ENCODE measurements around the gene SMURF1.
A peak's percentile ranks its signal among the peaks of the same experiment; 100 is the strongest.

SMURF1 gene

GRCh38 chr7:99124236-99124635 is 19.7 kb downstream of the SMURF1 start:
- peaks cover 90% of the 10 kb centered on the region for H4K20me1 ChIP-seq
- peaks cover 56% of the 10 kb centered on the region for H3K4me1 ChIP-seq
- H3K4me3 ChIP-seq, result no peak overlapping the region
- H3K9ac ChIP-seq, result no peak overlapping the region
- no peak overlapping the region; the same call in 1 of the 2 replicates for H3K27ac ChIP-seq
- no peaks in the 10 kb centered on the region for H3K27me3 ChIP-seq
- no peaks in the 10 kb centered on the region; the same call in 1 of the 2 replicates for H3K9me3 ChIP-seq
- peaks cover 22% of the 10 kb centered on the region for H3K36me3 ChIP-seq
- TF ChIP-seq Cebpa-rat (IDR thresholded peaks at IDR 0.05), result no peak
- H3K4me2 ChIP-seq, result peak overlapping the region; percentile 65

- no peak for TF ChIP-seq Cebpa-rat (IDR thresholded peaks at IDR 0.05)
- peaks cover 85% of the 10 kb centered on the region for H4K20me1 ChIP-seq
- no peak overlapping the region for H3K4me3 ChIP-seq
- H3K36me3 ChIP-seq, result peaks cover 28% of the 10 kb centered on the region
- peak overlapping the region; percentile 65 for H3K4me2 ChIP-seq
- H3K4me1 ChIP-seq, result peaks cover 57% of the 10 kb centered on the region
- H3K27ac ChIP-seq, result peak overlapping the region; percentile 59
- H3K9me3 ChIP-seq, result no peaks in the 10 kb centered on the region; the same call in 1 of the 2 replicates
- no peaks in the 10 kb centered on the region for H3K27me3 ChIP-seq
- H3K9ac ChIP-seq, result no peak overlapping the region
Observed at GRCh38 chr7:99123571-99124033, 20.3 kb downstream of the SMURF1 start.

GRCh38 chr7:99122762-99123161 is 21.1 kb downstream of the SMURF1 start:
- no peak overlapping the region for H3K9ac ChIP-seq
- H3K36me3 ChIP-seq, result peaks cover 37% of the 10 kb centered on the region
- H3K9me3 ChIP-seq, result peaks cover 8% of the 10 kb centered on the region; the same call in 1 of the 2 replicates
- peaks cover 57% of the 10 kb centered on the region for H3K4me1 ChIP-seq
- H3K4me3 ChIP-seq, result no peak overlapping the region
- peaks cover 77% of the 10 kb centered on the region for H4K20me1 ChIP-seq
- H3K4me2 ChIP-seq, result no peak overlapping the region
- no peaks in the 10 kb centered on the region for H3K27me3 ChIP-seq
- TF ChIP-seq Cebpa-rat (IDR thresholded peaks at IDR 0.05), result no peak
- H3K27ac ChIP-seq, result no peak overlapping the region

- peaks cover 20% of the 10 kb centered on the region for H3K9me3 ChIP-seq
- no peak for TF ChIP-seq Cebpa-rat (IDR thresholded peaks at IDR 0.05)
- peaks cover 57% of the 10 kb centered on the region for H3K4me1 ChIP-seq
- H3K27ac ChIP-seq, result no peak overlapping the region
- H3K9ac ChIP-seq, result no peak overlapping the region
- H3K4me3 ChIP-seq, result no peak overlapping the region
- peak overlapping the region; percentile 57 for H3K4me2 ChIP-seq
- H3K36me3 ChIP-seq, result peaks cover 41% of the 10 kb centered on the region
- H3K27me3 ChIP-seq, result no peaks in the 10 kb centered on the region
- H4K20me1 ChIP-seq, result peaks cover 64% of the 10 kb centered on the region
Observed at GRCh38 chr7:99121496-99122021, 22.3 kb downstream of the SMURF1 start.

- Histone ChIP-seq H3K27me3 (no peaks in the 10 kb centered on the region), H3K36me3 (peaks cover 40% of the 10 kb centered on the region), H3K4me3 (no peak overlapping the region), H4K20me1 (peaks cover 58% of the 10 kb centered on the region), H3K4me1 (peaks cover 57% of the 10 kb centered on the region), H3K9ac (no peak overlapping the region), H3K27ac (no peak overlapping the region), H3K9me3 (peaks cover 22% of the 10 kb centered on the region), H3K4me2 (peak overlapping the region; percentile 57)
- TF ChIP-seq Cebpa-rat (IDR thresholded peaks at IDR 0.05), result no peak
Observed at GRCh38 chr7:99120916-99121315, 23.0 kb downstream of the SMURF1 start.

GRCh38 chr7:99120501-99120900 is 23.4 kb downstream of the SMURF1 start:
- Histone ChIP-seq H3K4me3 (no peak overlapping the region), H3K36me3 (peaks cover 36% of the 10 kb centered on the region), H4K20me1 (peaks cover 54% of the 10 kb centered on the region), H3K27me3 (no peaks in the 10 kb centered on the region), H3K27ac (no peak overlapping the region), H3K4me2 (peak overlapping the region; percentile 57), H3K9ac (no peak overlapping the region), H3K9me3 (peaks cover 22% of the 10 kb centered on the region), H3K4me1 (peaks cover 55% of the 10 kb centered on the region)
- TF ChIP-seq Cebpa-rat (IDR thresholded peaks at IDR 0.05), result no peak

GRCh38 chr7:99118077-99118476 is 25.8 kb downstream of the SMURF1 start:
- Histone ChIP-seq H3K9ac (no peak overlapping the region), H3K4me1 (peaks cover 30% of the 10 kb centered on the region), H3K27me3 (no peaks in the 10 kb centered on the region), H3K9me3 (peaks cover 36% of the 10 kb centered on the region), H3K27ac (no peak overlapping the region), H4K20me1 (peaks cover 30% of the 10 kb centered on the region), H3K4me3 (no peak overlapping the region), H3K36me3 (peaks cover 43% of the 10 kb centered on the region), H3K4me2 (no peak overlapping the region)
- TF ChIP-seq Cebpa-rat (IDR thresholded peaks at IDR 0.05), result no peak

DNA sequence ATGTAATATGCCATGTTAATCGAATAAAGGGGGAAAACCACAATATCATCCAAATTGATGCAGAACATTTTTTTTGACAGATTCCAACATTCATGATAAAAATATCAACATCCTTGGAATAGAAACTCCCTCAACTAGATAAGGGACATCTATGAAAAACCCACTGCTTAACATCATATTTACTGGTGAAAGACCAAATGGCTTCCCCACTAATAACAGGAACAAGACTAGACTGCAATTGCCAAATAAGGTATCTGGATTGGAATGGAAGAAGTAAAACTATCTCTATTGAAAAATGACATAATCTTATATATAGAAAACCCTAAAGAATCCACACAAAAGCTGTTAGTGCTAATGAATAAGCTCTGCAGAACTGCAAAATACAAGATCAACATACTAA is 27.8 kb downstream of the SMURF1 start:
- TF ChIP-seq Cebpa-rat (IDR thresholded peaks at IDR 0.05), result no peak
- H3K4me3 ChIP-seq, result no peak overlapping the region
- no peak overlapping the region for H3K4me2 ChIP-seq
- peaks cover 37% of the 10 kb centered on the region for H3K9me3 ChIP-seq
- no peak overlapping the region for H3K9ac ChIP-seq
- H3K4me1 ChIP-seq, result peaks cover 37% of the 10 kb centered on the region
- H3K27ac ChIP-seq, result no peak overlapping the region
- H3K27me3 ChIP-seq, result no peaks in the 10 kb centered on the region
- H4K20me1 ChIP-seq, result peaks cover 34% of the 10 kb centered on the region
- peaks cover 49% of the 10 kb centered on the region for H3K36me3 ChIP-seq

DNA sequence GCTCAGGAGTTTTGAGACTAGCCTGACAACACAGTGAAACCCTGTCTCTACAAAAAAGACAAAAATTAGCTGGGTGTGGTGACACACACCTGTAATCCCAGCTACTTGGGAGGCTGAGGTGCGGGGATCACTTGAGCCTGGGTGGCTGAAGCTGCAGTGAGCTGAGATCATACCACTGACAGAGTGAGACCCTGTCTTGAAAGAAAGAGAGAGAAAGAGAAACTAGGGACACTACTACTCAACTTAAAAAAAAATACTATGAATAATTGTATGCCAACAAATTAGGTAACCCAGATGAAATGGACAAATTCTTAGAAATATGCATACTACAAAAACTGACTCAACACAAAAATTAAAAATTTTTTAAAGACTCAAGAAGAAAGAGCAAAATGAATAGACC is 28.5 kb downstream of the SMURF1 start:
- Histone ChIP-seq H3K27ac (no peak overlapping the region), H3K9ac (no peak overlapping the region)
- TF ChIP-seq Cebpa-rat (IDR thresholded peaks at IDR 0.05), result no peak

GRCh38 chr7:99112979-99113378 is 30.9 kb downstream of the SMURF1 start:
- peaks cover 47% of the 10 kb centered on the region for H3K4me1 ChIP-seq
- no peak for TF ChIP-seq Cebpa-rat (IDR thresholded peaks at IDR 0.05)
- H3K9me3 ChIP-seq, result peaks cover 30% of the 10 kb centered on the region

More for the DNA sequence above, 28.5 kb downstream of the SMURF1 start:
- peaks cover 37% of the 10 kb centered on the region for H3K9me3 ChIP-seq
- peaks cover 34% of the 10 kb centered on the region for H4K20me1 ChIP-seq
- H3K4me2 ChIP-seq, result no peak overlapping the region
- no peaks in the 10 kb centered on the region for H3K27me3 ChIP-seq
- peaks cover 53% of the 10 kb centered on the region for H3K36me3 ChIP-seq
- H3K4me1 ChIP-seq, result peaks cover 36% of the 10 kb centered on the region
- no peak overlapping the region for H3K4me3 ChIP-seq

More at GRCh38 chr7:99112979-99113378, 30.9 kb downstream of the SMURF1 start:
- peaks cover 44% of the 10 kb centered on the region for H4K20me1 ChIP-seq
- H3K4me3 ChIP-seq, result no peak overlapping the region
- H3K36me3 ChIP-seq, result peaks cover 31% of the 10 kb centered on the region
- no peaks in the 10 kb centered on the region for H3K27me3 ChIP-seq
- no peak overlapping the region for H3K9ac ChIP-seq
- H3K4me2 ChIP-seq, result no peak overlapping the region
- H3K27ac ChIP-seq, result no peak overlapping the region

All from BLaER1 (cell line).